ENCODE results near the gene ANO8. TPM values are rescaled to one million over a fixed set of nuclear protein-coding genes. Genes with fewer than 3 reads are reported as not detected.

ANO8 gene
- polyA plus RNA-seq, 1 of the 3 experiments (the other 2 are of a cell fraction): 7.8 TPM

GRCh38 chr19:17321655-17322489 lies 12.8 kb downstream of the ANO8 start:
- H3K4me2 ChIP-seq: no peak overlapping the region
- H3K9me3 ChIP-seq: no peaks in the 10 kb centered on the region
- ChIA-PET POLR2A (interaction anchor here (0.7 to 1.9 kb wide), 4 partner anchors 9 to 16 kb away, joined by 3 to 5 read pairs (median 3); partner anchors contain the start of gene MRPL34), CTCF (interaction anchor here (0.5 to 1.2 kb wide), 3 partner anchors 15 to 68 kb away, joined by 3 to 4 read pairs (median 3); no protein-coding TSS in a partner anchor)
- H3K9me2 ChIP-seq: no peaks in the 10 kb centered on the region
- no peak overlapping the region for H3K4me3 ChIP-seq (ENCODE audit: low read depth in 2 of 2, low read length in 1 of 2)
- H3K27ac ChIP-seq (ENCODE audit: low read depth in 2 of 2, low read length in 1 of 2): no peak overlapping the region; a peak in 1 of 4 replicates
- TF ChIP-seq ELF1 (IDR thresholded peaks at IDR 0.05): no peak
- no peak for TF ChIP-seq RFX5 (IDR thresholded peaks at IDR 0.05; ENCODE audit: low read length)
- no peak for TF ChIP-seq TCF12 (IDR thresholded peaks at IDR 0.05)
- TF ChIP-seq GABPA (IDR thresholded peaks at IDR 0.05; ENCODE audit: low read depth): no peak
- TF ChIP-seq NFIC (IDR thresholded peaks at IDR 0.05; ENCODE audit: borderline replicate concordance): no peak
- TF ChIP-seq SMC3 (IDR thresholded peaks at IDR 0.05; ENCODE audit: low read depth, low read length): no peak
- no peak for TF ChIP-seq SIN3A (IDR thresholded peaks at IDR 0.05; ENCODE audit: borderline replicate concordance, low read depth, low read length)
- TF ChIP-seq EP300 (IDR thresholded peaks at IDR 0.05; ENCODE audit: borderline replicate concordance in 1 of 2, low read depth in 1 of 2, low read length in 1 of 2): no peak
- no peak for TF ChIP-seq TEAD4 (IDR thresholded peaks at IDR 0.05; ENCODE audit: borderline replicate concordance, insufficient read depth)
- no peak for TF ChIP-seq POLR2AphosphoS5 (IDR thresholded peaks at IDR 0.05; ENCODE audit: low read depth, low read length)
- no peak for TF ChIP-seq JUND (IDR thresholded peaks at IDR 0.05)
- TF ChIP-seq USF2 (IDR thresholded peaks at IDR 0.05; ENCODE audit: borderline replicate concordance, low read depth, low read length): no peak
- TF ChIP-seq MEF2A (IDR thresholded peaks at IDR 0.05; ENCODE audit: borderline replicate concordance, low read depth): no peak
- TF ChIP-seq ZBTB33 (IDR thresholded peaks at IDR 0.05; ENCODE audit: borderline replicate concordance, low read depth): no peak
- no peaks in the 10 kb centered on the region for H3K27me3 ChIP-seq (ENCODE audit: insufficient read depth)
- WGBS (ENCODE audit: low lambda C conversion rate): 98% methylated on average over 8 of the region's 19 CpGs
- no peak for DNase-seq
- H3K36me3 ChIP-seq (replicated peaks in 1 of 2; ENCODE audit: control insufficient read depth in 1 of 2, insufficient read depth in 2 of 2, low read length in 1 of 2): peaks cover 0 to 36% of the 10 kb centered on the region in 2 experiments
- H4K20me1 ChIP-seq (ENCODE audit: insufficient read depth): no peaks in the 10 kb centered on the region
- H3K4me1 ChIP-seq (ENCODE audit: control insufficient read depth in 1 of 2, insufficient read depth in 2 of 2, low read depth in 1 of 2, low read length in 1 of 2): no peaks in the 10 kb centered on the region
- no peak overlapping the region for H2AFZ ChIP-seq (ENCODE audit: low read depth)
- H3K9ac ChIP-seq: no peak overlapping the region
- H3F3A ChIP-seq (replicated peaks; ENCODE audit: insufficient read depth): peaks cover 4% of the 10 kb centered on the region
- H3K79me2 ChIP-seq (ENCODE audit: insufficient read depth): no peaks in the 10 kb centered on the region

GRCh38 chr19:17320435-17320834 lies 14.2 kb downstream of the ANO8 start:
- no peaks in the 10 kb centered on the region for H4K20me1 ChIP-seq (ENCODE audit: insufficient read depth)
- TF ChIP-seq NFIC (IDR thresholded peaks at IDR 0.05; ENCODE audit: borderline replicate concordance) (no peak), NRF1 (IDR thresholded peaks at IDR 0.05; ENCODE audit: low read depth, low read length) (no peak)
- H3K79me2 ChIP-seq (ENCODE audit: insufficient read depth): no peaks in the 10 kb centered on the region
- ChIA-PET POLR2A (interaction anchor here (0.6 to 1.3 kb wide), 2 partner anchors 15 to 812 kb away, joined by 3 read pairs; partner anchors contain the start of gene MRPL34), CTCF (no interaction called here)
- H3K4me3 ChIP-seq (ENCODE audit: low read depth in 2 of 2, low read length in 1 of 2): no peak overlapping the region
- H3K9ac ChIP-seq: no peak overlapping the region
- H3K9me3 ChIP-seq: no peaks in the 10 kb centered on the region
- no peak overlapping the region for H3K4me2 ChIP-seq
- H3K27ac ChIP-seq (ENCODE audit: low read depth in 2 of 2, low read length in 1 of 2): no peak overlapping the region
- WGBS (ENCODE audit: low lambda C conversion rate): no CpG with 5 or more reads among the region's 11 CpGs
- H3F3A ChIP-seq (replicated peaks; ENCODE audit: insufficient read depth): peaks cover 7% of the 10 kb centered on the region
- no peaks in the 10 kb centered on the region for H3K4me1 ChIP-seq (ENCODE audit: control insufficient read depth in 1 of 2, insufficient read depth in 2 of 2, low read depth in 1 of 2, low read length in 1 of 2)
- H3K9me2 ChIP-seq: no peaks in the 10 kb centered on the region
- H3K36me3 ChIP-seq (replicated peaks in 1 of 2; ENCODE audit: control insufficient read depth in 1 of 2, insufficient read depth in 2 of 2, low read length in 1 of 2): peaks cover 5 to 43% of the 10 kb centered on the region in 2 experiments
- no peaks in the 10 kb centered on the region for H3K27me3 ChIP-seq (ENCODE audit: insufficient read depth)
- DNase-seq: no peak
- H2AFZ ChIP-seq (ENCODE audit: low read depth): no peak overlapping the region

All from SK-N-SH (cell line).